ENCODE results near the gene OR5AN1.
"Not testable (repeated sequence)": the region's sequence is repeated elsewhere in the genome, so short reads cannot be mapped to it uniquely, and the experiment has no call there.

The OR5AN1 gene, protein sequence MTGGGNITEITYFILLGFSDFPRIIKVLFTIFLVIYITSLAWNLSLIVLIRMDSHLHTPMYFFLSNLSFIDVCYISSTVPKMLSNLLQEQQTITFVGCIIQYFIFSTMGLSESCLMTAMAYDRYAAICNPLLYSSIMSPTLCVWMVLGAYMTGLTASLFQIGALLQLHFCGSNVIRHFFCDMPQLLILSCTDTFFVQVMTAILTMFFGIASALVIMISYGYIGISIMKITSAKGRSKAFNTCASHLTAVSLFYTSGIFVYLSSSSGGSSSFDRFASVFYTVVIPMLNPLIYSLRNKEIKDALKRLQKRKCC

DNA sequence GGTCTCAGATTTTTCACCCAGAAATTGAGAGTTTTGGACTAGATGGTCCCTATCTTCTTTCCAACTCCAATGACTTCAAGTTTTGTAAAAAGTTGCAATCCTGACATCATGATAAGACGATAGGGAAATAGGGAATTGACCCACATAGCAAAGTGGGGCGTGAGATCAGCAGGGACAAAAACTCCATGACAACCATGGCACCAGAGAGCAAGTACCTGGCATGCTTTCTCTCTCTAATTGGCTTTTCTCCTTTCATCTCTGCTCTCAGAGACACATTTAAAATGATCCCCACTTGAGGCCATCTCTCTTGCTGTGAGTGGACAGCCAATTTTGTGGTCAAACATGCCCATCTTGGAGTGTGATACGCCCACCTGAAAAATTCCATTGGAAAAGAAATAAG, at the start of gene OR5AN1:
TSS of gene OR5AN1 (plus strand) at position 301 of the 400 bp plus-strand sequence. CDS start 5,564 bp downstream, outside the sequence.
- no peak for DNase-seq (ENCODE audit: low read depth)

DNA sequence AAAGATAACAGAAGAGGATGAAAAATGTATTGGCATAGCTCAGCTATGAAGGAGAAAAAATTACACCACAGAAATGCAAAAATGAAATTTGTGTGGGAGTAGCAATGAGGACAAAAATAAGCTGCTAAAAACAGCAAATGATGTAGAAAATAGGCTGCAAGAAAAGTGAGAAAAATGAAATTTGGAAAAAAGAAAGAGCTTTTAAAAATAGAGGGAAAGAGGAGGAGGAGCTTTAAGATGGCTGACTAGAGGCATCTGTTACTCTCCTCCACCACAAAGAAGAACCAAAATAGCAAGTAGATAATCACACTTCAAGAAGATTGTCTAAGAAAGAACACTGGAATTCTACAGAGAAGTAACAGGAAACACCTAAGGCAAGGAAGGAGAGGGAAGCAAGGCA, 23.7 kb upstream of the OR5AN1 start:
- no peak for DNase-seq (ENCODE audit: low read depth)

DNA sequence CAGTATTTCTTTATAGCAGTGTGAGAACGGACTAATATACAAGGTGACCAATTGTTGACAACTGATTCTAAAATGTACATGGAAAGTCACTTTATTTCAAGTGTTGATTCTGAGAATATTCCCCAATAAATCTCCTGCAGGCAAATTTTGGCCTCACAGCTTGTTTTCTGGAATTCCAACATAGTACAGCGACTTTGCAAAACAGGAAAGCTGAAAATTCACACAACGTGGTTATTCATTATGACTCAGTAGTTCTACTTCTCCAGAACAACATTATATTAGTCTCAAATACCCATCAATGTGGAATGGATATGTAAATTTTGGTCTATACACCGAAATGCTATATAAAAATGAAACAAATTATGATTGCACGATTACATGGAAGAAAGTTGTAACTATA, 22.5 kb upstream of the OR5AN1 start:
- no peak for DNase-seq (ENCODE audit: low read depth)

DNA sequence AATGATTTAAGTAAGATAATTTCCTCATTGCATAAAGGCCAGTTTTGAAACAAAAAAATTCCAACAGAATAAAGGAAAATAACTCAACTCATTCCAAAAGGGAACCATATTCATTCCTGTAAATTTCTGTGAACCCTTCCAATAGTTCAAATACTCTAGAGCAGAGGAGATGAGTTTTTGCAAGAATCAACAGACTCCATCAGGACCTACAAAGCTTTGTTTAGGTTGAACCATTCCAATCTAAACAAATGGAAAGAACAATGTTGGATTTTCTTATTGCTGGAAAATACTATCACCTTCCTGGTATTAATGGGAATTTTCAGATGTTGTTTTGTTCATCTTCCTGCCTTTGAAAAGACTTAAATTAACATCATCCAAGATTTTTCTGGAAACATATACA, 21.8 kb upstream of the OR5AN1 start:
- no peak for DNase-seq (ENCODE audit: low read depth)

GRCh38 chr11:59349657-59350056, 9.0 kb upstream of the OR5AN1 start:
- not testable (repeated sequence) for DNase-seq (ENCODE audit: low read depth)

DNA sequence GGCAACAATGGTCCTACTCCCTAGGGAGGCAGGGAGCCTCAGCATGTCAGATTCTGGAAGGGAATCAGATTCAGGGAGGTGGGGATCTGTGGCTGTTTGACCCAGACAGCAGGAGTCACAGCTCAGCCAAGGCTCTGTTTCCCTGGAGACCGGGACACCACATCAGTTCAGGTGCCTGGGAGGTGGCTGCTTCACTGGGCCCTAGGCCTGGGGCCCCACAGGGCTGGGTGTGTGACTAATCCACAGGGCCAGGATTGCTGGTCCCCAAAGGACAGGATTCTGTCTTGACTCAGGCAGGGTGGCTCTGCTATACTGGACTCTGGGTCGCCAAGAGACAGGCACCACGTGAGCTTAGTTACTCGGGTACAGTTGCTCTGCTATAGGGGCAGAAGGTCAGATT, 3.5 kb upstream of the OR5AN1 start:
- no peak for DNase-seq (ENCODE audit: low read depth)

GRCh38 chr11:59356561-59356960, 2.1 kb upstream of the OR5AN1 start:
- DNase-seq (ENCODE audit: low read depth): no peak

- DNase-seq (ENCODE audit: low read depth): no peak
These were observed 675 bp upstream of the OR5AN1 start for GRCh38 chr11:59358020-59358419.

GRCh38 chr11:59365232-59366018, 6.7 kb downstream of the OR5AN1 start:
- DNase-seq (ENCODE audit: low read depth): no peak

- no peak for DNase-seq (ENCODE audit: low read depth)
These were observed 9.7 kb downstream of the OR5AN1 start for GRCh38 chr11:59368238-59369022.

DNA sequence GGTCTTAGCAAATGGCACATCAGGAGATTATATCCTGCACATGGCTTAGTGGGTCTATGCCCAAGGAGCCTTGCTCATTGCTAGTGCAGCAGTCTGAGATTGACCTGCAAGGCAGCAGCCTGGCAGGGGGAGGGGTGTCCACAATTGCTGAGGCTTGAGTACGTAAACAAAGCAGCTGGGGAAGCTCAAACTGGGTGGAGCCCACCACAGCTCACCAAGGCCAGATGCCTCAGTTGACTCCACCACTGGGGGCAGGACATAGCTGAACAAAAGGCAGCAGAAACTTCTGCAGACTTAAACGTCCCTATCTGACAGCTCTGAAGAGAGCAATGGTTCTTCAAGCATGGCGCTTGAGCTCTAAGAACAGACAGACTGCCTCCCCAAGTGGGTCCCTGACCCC, 13.6 kb downstream of the OR5AN1 start:
- not testable (repeated sequence) for DNase-seq (ENCODE audit: low read depth)

GRCh38 chr11:59380263-59381059, 21.8 kb downstream of the OR5AN1 start:
- DNase-seq (ENCODE audit: low read depth): no peak

- no peak for DNase-seq (ENCODE audit: low read depth)
These were observed 35.5 kb downstream of the OR5AN1 start for GRCh38 chr11:59394186-59394585.

GRCh38 chr11:59400461-59401261, 42.0 kb downstream of the OR5AN1 start:
- DNase-seq (ENCODE audit: low read depth): no peak

GRCh38 chr11:59401262-59401552, 42.5 kb downstream of the OR5AN1 start:
- no peak for DNase-seq (ENCODE audit: low read depth)

DNA sequence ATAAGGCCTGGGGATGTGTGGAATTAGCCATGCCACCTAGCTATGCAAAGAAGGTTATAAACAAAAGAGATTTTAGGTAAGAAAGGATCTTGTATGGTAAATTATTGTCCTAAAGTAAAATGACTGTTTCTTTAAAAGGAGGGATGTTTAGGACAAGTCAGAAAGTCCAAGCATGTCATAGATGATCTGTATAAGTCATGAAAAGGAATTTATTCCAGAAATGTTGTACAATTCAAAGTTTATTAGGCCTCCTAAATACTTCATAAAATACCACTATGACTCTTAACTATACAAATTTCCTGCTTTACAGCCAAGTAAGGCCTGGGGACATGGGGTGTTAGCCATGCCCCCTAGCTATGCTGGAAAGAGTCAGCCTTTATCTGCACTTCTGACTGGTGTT, 44.9 kb downstream of the OR5AN1 start:
- no peak for DNase-seq (ENCODE audit: low read depth)

GRCh38 chr11:59413646-59414045, 55.0 kb downstream of the OR5AN1 start:
- no peak for DNase-seq (ENCODE audit: low read depth)

DNA sequence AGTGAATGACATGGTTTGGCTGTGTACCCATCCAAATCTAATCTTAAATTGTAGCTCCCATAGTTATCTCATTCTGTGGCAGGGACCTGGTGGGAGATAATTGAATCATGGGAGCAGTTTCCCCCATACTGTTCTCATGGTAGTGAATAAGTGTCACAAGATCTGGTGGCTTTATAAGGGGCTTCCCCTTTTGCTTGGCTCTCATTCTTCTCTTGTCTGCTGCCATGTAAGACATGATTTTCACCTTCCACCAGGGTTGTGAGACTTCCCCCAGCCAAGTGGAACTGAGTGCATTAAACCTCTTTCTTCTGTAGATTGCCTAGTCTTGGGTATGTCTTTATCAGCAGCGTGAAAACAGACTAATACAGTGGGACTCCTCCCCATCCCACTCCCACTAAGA, 56.4 kb downstream of the OR5AN1 start:
- DNase-seq (ENCODE audit: low read depth): no peak

DNA sequence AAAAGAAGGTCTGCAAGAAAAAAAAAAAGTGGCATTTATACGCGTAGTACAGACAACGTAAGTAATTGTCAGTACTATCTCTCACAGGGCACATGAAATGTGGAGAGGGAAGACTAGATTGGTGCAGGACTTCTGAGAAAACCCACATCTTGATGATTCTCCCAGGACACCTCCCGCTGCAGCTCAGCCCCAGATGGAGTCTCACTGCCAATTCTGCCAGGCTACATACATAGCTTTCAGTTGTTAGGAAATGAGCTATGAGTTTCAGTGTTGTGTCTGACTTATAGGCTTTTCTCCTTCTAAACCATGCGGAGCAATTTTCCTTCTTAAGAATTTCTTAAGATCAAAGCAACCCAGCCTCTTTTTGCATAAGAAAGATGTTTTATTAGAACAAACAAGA, 57.9 kb downstream of the OR5AN1 start:
- no peak for DNase-seq (ENCODE audit: low read depth)

GRCh38 chr11:59417023-59417422, 58.3 kb downstream of the OR5AN1 start:
- DNase-seq (ENCODE audit: low read depth): no peak

GRCh38 chr11:59418156-59418555, 59.5 kb downstream of the OR5AN1 start:
- DNase-seq (ENCODE audit: low read depth): no peak

Measured in non-pigmented ciliary epithelial cell (primary cell).